Loucy (cell line): ENCODE data around the gene MT1E.

ENCODE experiments used
- H2AFZ ChIP-seq: fragments of 200-600 bp; sonication (generic); 2 replicates; pipeline ENCODE4 v1.6.0; 2016; ENCODE audit warnings: antibody characterized with exemption, mild to moderate bottlenecking, low read length, moderate library complexity
- H3F3A ChIP-seq: fragments of 200-600 bp; 2 replicates; pipeline ENCODE4 v1.6.0; 2016; ENCODE audit warnings: antibody characterized with exemption, low read depth, mild to moderate bottlenecking
- H3K27me3 ChIP-seq: fragments of 200-600 bp; sonication (generic); 2 replicates; pipeline ENCODE4 v1.6.1; 2014; ENCODE audit warnings: low read length, mild to moderate bottlenecking; ENCODE audit not compliant: insufficient read depth, poor library complexity, severe bottlenecking
- H3K36me3 ChIP-seq: fragments of 200-600 bp; sonication (generic); 2 replicates; pipeline ENCODE4 v1.6.1; 2016; ENCODE audit warnings: low read length; ENCODE audit not compliant: insufficient read depth
- H3K4me1 ChIP-seq: fragments of 200-600 bp; sonication (generic); 2 replicates; pipeline ENCODE4 v1.5.1; 2014; ENCODE audit warnings: low read length, mild to moderate bottlenecking; ENCODE audit not compliant: insufficient read depth, poor library complexity, severe bottlenecking
- H3K4me2 ChIP-seq: fragments of 200-600 bp; sonication (generic); 2 replicates; pipeline ENCODE4 v1.6.0; 2014; ENCODE audit warnings: antibody characterized with exemption, low read length, low read depth, mild to moderate bottlenecking; ENCODE audit not compliant: poor library complexity, severe bottlenecking
- H3K4me3 ChIP-seq: fragments of 200-600 bp; sonication (generic); 2 replicates; pipeline ENCODE4 v1.5.1; 2014; ENCODE audit warnings: low read length, mild to moderate bottlenecking, mixed read lengths; ENCODE audit not compliant: poor library complexity, severe bottlenecking
- H3K79me2 ChIP-seq: fragments of 200-600 bp; sonication (generic); 2 replicates; pipeline ENCODE4 v1.6.1; 2014; ENCODE audit warnings: low read length; ENCODE audit not compliant: insufficient read depth
- H3K9ac ChIP-seq: fragments of 200-600 bp; sonication (generic); 2 replicates; pipeline ENCODE4 v1.6.0; 2014; ENCODE audit warnings: mild to moderate bottlenecking, low read depth, low read length, moderate library complexity; ENCODE audit not compliant: poor library complexity, severe bottlenecking
- H3K9me2 ChIP-seq: fragments of 200-600 bp; sonication (generic); replicated peaks from 2 replicates; pipeline ENCODE4 v1.6.1; 2016; ENCODE audit warnings: low read depth, low read length, mixed read lengths
- H3K9me3 ChIP-seq: fragments of 200-600 bp; sonication (generic); 2 replicates; pipeline ENCODE4 v1.6.1; 2014; ENCODE audit warnings: mild to moderate bottlenecking, antibody characterized with exemption, low read length, low read depth; ENCODE audit not compliant: insufficient read depth
- H4K20me1 ChIP-seq: fragments of 200-600 bp; sonication (generic); 2 replicates; pipeline ENCODE4 v1.6.0; 2014; ENCODE audit warnings: antibody characterized with exemption, low read length, mild to moderate bottlenecking; ENCODE audit not compliant: insufficient read depth, poor library complexity, severe bottlenecking
- EZH2phosphoT487 ChIP-seq: fragments of 200-600 bp; IDR thresholded peaks from 2 replicates; pipeline ENCODE4 v1.6.1; 2018; ENCODE audit warnings: antibody characterized with exemption, mild to moderate bottlenecking, moderate library complexity, borderline replicate concordance
- TF ChIP-seq, protein P1 (sequence below): fragments of 200-600 bp; sonication (generic); conservative IDR thresholded peaks from 2 replicates; pipeline ENCODE4 v1.5.1; 2014; ENCODE audit warnings: mild to moderate bottlenecking, antibody characterized with exemption, low read length

The MT1E gene

DNA sequence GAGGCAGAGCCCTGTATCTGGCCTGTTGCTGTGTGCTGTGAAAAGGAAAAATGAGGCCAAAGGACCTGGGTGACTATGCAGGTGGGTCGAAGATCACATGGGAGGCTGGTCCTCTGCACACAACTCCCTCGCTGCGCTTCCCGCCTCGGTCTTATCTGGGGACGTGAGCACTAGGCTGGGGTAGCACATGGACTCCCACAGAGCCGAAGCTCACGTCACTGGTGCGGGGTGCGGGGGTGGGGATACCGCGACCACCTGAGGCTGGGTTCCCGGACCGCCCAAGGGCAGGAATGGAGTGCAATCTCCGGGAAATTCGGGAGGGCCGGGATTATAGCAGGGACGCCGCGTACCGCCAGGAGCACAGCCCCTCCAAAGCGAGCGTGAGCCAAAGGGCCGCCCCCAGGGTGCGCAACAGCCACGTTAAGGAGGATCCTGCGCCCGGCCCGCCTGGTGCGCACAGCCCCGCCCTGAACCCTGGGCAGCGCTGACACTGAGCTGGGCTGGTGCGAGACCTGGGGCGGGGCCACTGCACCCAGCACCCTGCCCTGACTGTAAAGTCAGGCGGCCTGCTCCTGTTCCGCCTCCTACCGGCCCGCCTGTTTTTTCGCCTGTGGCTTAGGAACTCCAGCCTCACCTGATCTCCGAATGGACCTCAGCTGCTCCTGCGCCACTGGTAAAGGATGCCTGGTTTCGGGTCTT, 17.6 kb downstream of the MT1E start:
- Histone ChIP-seq H3K79me2 (no peaks in the 10 kb centered on the region), H2AFZ (no peak overlapping the region), H3K4me3 (no peak overlapping the region), H3K9ac (no peak overlapping the region), H3K27me3 (no peaks in the 10 kb centered on the region), H3K4me2 (no peak overlapping the region), H3K9me3 (no peaks in the 10 kb centered on the region), H3K36me3 (no peaks in the 10 kb centered on the region), H4K20me1 (no peaks in the 10 kb centered on the region), H3K4me1 (no peaks in the 10 kb centered on the region), H3K9me2 (no peaks in the 10 kb centered on the region), H3F3A (no peaks in the 10 kb centered on the region)
- TF ChIP-seq EZH2phosphoT487: no peak
- TF ChIP-seq, protein P1, sequence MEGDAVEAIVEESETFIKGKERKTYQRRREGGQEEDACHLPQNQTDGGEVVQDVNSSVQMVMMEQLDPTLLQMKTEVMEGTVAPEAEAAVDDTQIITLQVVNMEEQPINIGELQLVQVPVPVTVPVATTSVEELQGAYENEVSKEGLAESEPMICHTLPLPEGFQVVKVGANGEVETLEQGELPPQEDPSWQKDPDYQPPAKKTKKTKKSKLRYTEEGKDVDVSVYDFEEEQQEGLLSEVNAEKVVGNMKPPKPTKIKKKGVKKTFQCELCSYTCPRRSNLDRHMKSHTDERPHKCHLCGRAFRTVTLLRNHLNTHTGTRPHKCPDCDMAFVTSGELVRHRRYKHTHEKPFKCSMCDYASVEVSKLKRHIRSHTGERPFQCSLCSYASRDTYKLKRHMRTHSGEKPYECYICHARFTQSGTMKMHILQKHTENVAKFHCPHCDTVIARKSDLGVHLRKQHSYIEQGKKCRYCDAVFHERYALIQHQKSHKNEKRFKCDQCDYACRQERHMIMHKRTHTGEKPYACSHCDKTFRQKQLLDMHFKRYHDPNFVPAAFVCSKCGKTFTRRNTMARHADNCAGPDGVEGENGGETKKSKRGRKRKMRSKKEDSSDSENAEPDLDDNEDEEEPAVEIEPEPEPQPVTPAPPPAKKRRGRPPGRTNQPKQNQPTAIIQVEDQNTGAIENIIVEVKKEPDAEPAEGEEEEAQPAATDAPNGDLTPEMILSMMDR: peak; percentile 12; the same call in 1 of the 2 replicates

DNA sequence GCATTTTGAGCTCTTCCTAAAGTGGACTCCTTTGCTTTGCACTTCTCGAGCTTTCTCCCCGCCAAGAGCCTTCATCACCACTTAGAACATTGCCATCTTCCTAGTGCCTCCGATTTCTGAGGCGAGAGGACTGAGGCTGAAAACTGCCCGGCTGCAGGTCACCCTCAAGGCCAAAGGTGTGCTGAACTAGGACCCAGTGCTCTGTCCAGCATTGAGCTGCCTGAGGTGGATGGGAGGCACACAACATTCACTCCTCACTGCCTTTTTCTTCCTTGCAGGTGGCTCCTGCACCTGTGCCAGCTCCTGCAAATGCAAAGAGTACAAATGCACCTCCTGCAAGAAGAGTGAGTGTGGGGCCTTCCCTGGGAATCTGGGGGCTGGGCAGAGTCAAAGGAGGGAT, 18.3 kb downstream of the MT1E start:
- no peaks in the 10 kb centered on the region for H4K20me1 ChIP-seq
- H3K9ac ChIP-seq: no peak overlapping the region
- H3K27me3 ChIP-seq: no peaks in the 10 kb centered on the region
- no peaks in the 10 kb centered on the region for H3K4me1 ChIP-seq
- H3F3A ChIP-seq: no peaks in the 10 kb centered on the region
- no peak overlapping the region for H3K4me3 ChIP-seq
- no peaks in the 10 kb centered on the region for H3K36me3 ChIP-seq
- H3K9me2 ChIP-seq: no peaks in the 10 kb centered on the region
- no peak overlapping the region for H2AFZ ChIP-seq
- H3K79me2 ChIP-seq: no peaks in the 10 kb centered on the region
- no peaks in the 10 kb centered on the region for H3K9me3 ChIP-seq
- H3K4me2 ChIP-seq: no peak overlapping the region
- TF ChIP-seq EZH2phosphoT487: no peak
- TF ChIP-seq, protein P1: no peak

GRCh38 chr16:56645311-56645710, 19.7 kb downstream of the MT1E start:
- no peaks in the 10 kb centered on the region for H3F3A ChIP-seq
- no peaks in the 10 kb centered on the region for H3K4me1 ChIP-seq
- H2AFZ ChIP-seq: no peak overlapping the region
- H3K79me2 ChIP-seq: no peaks in the 10 kb centered on the region
- H3K9ac ChIP-seq: no peak overlapping the region
- no peaks in the 10 kb centered on the region for H3K36me3 ChIP-seq
- TF ChIP-seq EZH2phosphoT487: no peak
- TF ChIP-seq, protein P1: no peak
- H3K9me3 ChIP-seq: no peaks in the 10 kb centered on the region
- no peaks in the 10 kb centered on the region for H3K9me2 ChIP-seq
- no peaks in the 10 kb centered on the region for H3K27me3 ChIP-seq
- no peaks in the 10 kb centered on the region for H4K20me1 ChIP-seq
- no peak overlapping the region for H3K4me3 ChIP-seq
- H3K4me2 ChIP-seq: no peak overlapping the region
